ENCODE results near the gene ANO2.

ANO2 gene

DNA sequence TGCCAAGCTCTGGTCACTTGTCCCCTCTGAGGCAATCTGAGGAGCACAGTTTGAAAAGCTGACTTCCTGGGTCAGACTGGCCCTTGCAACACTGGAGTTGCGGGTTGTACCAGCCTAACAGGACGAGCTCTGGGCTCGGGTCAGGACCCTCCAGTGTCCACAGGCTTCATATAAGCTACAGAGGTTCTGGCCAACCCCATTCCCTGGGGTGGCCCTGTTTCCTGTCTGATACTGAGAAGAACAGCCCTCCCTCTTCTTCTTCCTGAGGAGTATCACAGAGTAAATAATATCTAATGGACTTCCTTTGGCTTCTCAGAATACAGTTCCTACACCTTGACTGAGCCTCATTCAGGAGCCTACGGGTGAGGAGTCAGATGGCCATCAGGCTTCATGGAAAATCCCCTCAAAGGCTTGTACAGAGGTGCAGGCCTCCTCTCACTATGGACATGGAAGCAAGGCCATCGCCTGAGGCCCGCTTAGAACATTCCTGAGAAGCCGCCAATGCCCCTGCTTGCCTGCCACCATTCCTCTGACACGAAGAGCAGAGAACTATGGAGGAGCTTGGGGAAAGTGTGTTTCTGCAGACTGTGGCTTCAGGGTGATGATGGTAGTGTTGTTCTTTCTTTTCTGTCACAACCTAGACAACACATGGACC is 28.5 kb upstream of the ANO2 start:
- no peaks in the 10 kb centered on the region for H3K9me3 ChIP-seq (ENCODE audit: insufficient read depth, low read depth, low read length)
- 93% methylated on average over 8 of the region's 8 CpGs for WGBS
- no peak overlapping the region for H3K27ac ChIP-seq (ENCODE audit: low read depth, low read length)
- H3K4me1 ChIP-seq (ENCODE audit: insufficient read depth, low read length) = peaks cover 6% of the 10 kb centered on the region; the same call in 1 of the 2 replicates
- H3K27me3 ChIP-seq (ENCODE audit: insufficient read depth, low read length) = no peaks in the 10 kb centered on the region
- no peaks in the 10 kb centered on the region for H3K36me3 ChIP-seq (ENCODE audit: insufficient read depth, low read length)
- H3K9ac ChIP-seq (ENCODE audit: low read depth, low read length) = no peak overlapping the region
- H3K4me3 ChIP-seq (ENCODE audit: low read length) = no peak overlapping the region

DNA sequence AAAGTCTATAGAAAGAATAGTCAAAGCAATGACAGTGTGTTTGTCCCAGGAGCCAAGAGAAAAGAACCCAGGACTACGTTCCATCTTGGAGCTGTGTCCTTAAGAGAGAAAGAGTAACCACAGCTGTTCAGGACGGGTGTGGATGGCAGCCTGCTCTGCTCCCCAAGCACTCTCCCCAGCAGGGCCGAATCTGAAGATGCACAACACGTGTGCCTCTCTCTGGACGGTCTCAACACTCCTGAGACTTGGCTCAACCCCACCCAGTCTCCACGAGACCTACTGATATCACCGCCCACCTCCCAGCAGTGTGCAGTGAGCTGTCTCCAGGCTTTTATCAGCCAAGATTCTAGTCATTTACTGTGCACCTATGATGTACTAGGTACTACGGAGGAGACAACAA is 27.3 kb upstream of the ANO2 start:
- H3K9ac ChIP-seq (ENCODE audit: low read depth, low read length) = no peak overlapping the region
- H3K27me3 ChIP-seq (ENCODE audit: insufficient read depth, low read length) = no peaks in the 10 kb centered on the region
- WGBS = 89% methylated on average over 8 of the region's 8 CpGs
- no peaks in the 10 kb centered on the region for H3K9me3 ChIP-seq (ENCODE audit: insufficient read depth, low read depth, low read length)
- H3K4me1 ChIP-seq (ENCODE audit: insufficient read depth, low read length) = peaks cover 6% of the 10 kb centered on the region; the same call in 1 of the 2 replicates
- H3K36me3 ChIP-seq (ENCODE audit: insufficient read depth, low read length) = no peaks in the 10 kb centered on the region
- H3K4me3 ChIP-seq (ENCODE audit: low read length) = no peak overlapping the region
- H3K27ac ChIP-seq (ENCODE audit: low read depth, low read length) = no peak overlapping the region

DNA sequence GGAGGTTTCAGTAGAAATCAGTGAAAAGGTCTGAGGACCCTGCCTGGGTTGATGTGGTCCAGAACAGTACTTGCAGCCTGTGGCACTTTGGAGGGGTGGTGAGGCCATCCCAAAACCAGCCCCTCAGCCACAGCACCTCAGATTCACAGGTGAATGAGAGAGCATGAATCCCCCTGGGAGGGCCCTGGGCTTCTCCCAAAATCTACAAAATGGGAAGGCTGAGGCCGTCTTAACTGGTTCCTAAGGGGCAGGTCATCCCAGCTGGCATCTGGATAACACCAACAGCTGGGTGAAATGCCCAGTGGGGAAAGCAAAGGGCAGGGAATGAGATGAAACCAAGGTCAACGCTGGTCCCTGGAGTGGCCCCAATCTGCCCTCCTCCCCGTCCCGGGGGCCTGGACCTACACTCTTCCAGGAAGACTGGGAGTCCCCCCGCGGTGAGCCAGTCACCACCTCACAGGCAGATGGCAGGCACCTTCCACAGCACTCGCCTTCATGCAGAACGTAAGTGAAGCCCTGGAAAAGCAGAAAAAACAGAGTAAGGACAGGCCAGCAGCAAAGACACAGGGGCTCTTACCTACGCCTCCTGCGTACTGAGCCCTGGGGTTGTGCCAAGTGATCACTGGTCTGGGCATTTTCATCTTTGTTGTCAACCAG is 26.3 kb upstream of the ANO2 start:
- H3K9me3 ChIP-seq (ENCODE audit: insufficient read depth, low read depth, low read length) = no peaks in the 10 kb centered on the region
- 92% methylated on average over 10 of the region's 10 CpGs for WGBS
- no peaks in the 10 kb centered on the region for H3K36me3 ChIP-seq (ENCODE audit: insufficient read depth, low read length)
- no peaks in the 10 kb centered on the region for H3K27me3 ChIP-seq (ENCODE audit: insufficient read depth, low read length)
- peaks cover 6% of the 10 kb centered on the region; the same call in 1 of the 2 replicates for H3K4me1 ChIP-seq (ENCODE audit: insufficient read depth, low read length)
- H3K4me3 ChIP-seq (ENCODE audit: low read length) = no peak overlapping the region
- no peak overlapping the region for H3K27ac ChIP-seq (ENCODE audit: low read depth, low read length)
- H3K9ac ChIP-seq (ENCODE audit: low read depth, low read length) = no peak overlapping the region

DNA sequence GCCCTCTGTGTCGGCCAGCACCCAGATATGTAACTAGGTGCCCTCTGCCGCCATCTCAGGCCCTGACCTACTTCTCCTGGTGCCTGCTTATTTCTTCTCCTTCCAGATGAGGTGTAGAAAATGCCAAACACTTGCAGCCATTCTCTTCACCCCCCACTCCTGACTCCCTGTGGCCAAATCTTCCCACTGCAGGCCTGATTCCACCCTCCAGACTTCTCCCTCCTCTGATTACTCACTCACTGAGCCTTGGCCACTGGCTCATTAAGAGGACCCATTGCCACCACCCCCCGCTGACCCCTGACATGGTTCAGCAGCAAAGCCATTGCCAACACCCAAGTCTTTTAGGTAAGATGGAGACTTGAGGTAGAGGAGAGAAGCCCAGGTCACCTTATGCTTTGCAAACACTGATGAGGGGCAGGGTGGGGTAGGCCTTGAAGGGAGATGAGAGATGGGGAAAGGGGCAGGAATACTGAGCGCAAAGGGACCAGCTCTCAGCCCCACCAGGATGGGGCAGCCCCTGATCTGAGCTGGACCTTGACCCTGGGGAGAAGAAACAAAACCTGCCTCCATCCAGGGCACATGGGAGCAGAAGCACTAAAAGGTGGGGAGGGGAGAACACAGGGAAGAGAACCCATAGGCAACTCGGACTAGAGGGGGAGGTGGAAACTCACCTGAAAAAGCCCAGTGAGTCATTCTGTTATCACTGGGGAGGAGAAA is 25.1 kb upstream of the ANO2 start:
- no peak overlapping the region for H3K9ac ChIP-seq (ENCODE audit: low read depth, low read length)
- WGBS = 90% methylated on average over 5 of the region's 5 CpGs
- H3K36me3 ChIP-seq (ENCODE audit: insufficient read depth, low read length) = no peaks in the 10 kb centered on the region
- H3K9me3 ChIP-seq (ENCODE audit: insufficient read depth, low read depth, low read length) = no peaks in the 10 kb centered on the region
- H3K27ac ChIP-seq (ENCODE audit: low read depth, low read length) = no peak overlapping the region
- no peak overlapping the region for H3K4me3 ChIP-seq (ENCODE audit: low read length)
- peaks cover 3% of the 10 kb centered on the region; the same call in 1 of the 2 replicates for H3K27me3 ChIP-seq (ENCODE audit: insufficient read depth, low read length)
- H3K4me1 ChIP-seq (ENCODE audit: insufficient read depth, low read length) = peaks cover 14% of the 10 kb centered on the region

DNA sequence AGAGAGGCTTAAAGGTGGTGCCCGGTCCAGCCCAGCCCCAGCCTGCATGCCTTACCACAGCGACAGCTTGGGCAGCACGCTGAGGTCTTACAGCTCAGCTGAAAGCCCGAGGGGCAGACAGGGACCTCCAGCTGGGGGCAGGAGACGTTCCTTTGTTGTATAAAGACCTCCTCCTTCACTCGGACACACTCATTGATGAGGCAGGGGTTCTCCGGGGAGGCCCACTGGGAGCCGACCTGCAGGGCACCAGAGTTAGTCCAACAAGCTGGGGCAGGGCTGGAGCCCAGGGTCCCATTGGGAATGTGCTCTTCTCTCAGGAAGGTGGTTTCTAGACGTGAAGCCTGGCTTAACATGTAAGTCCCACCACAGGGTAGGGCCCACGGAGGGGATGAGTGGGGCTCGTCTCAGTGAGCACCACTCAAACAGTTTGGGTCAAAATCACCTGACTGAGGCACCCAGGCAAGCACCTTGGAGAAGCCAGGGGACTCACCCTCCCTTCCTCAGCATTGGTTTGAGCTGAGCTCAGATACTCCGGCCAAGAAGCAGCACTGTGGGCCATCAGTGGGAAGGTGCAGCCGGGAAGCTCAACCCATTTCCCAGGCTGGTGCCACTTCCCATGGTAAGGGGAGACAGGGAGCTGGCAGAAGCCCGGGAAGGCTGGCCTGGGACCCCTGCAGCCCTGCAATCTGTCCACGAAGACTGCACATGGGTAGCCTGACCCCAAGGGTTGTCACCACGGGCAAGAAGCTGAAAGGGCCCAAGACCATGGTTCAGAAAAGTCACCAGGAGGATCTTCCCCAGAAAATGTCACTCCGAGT is 24.3 kb upstream of the ANO2 start:
- Histone ChIP-seq H3K36me3 (ENCODE audit: insufficient read depth, low read length) (no peaks in the 10 kb centered on the region), H3K9me3 (ENCODE audit: insufficient read depth, low read depth, low read length) (no peaks in the 10 kb centered on the region), H3K27me3 (ENCODE audit: insufficient read depth, low read length) (peaks cover 3% of the 10 kb centered on the region; the same call in 1 of the 2 replicates), H3K4me3 (ENCODE audit: low read length) (no peak overlapping the region), H3K9ac (ENCODE audit: low read depth, low read length) (no peak overlapping the region), H3K4me1 (ENCODE audit: insufficient read depth, low read length) (peaks cover 21% of the 10 kb centered on the region), H3K27ac (ENCODE audit: low read depth, low read length) (no peak overlapping the region)
- 67% methylated on average over 17 of the region's 17 CpGs for WGBS

DNA sequence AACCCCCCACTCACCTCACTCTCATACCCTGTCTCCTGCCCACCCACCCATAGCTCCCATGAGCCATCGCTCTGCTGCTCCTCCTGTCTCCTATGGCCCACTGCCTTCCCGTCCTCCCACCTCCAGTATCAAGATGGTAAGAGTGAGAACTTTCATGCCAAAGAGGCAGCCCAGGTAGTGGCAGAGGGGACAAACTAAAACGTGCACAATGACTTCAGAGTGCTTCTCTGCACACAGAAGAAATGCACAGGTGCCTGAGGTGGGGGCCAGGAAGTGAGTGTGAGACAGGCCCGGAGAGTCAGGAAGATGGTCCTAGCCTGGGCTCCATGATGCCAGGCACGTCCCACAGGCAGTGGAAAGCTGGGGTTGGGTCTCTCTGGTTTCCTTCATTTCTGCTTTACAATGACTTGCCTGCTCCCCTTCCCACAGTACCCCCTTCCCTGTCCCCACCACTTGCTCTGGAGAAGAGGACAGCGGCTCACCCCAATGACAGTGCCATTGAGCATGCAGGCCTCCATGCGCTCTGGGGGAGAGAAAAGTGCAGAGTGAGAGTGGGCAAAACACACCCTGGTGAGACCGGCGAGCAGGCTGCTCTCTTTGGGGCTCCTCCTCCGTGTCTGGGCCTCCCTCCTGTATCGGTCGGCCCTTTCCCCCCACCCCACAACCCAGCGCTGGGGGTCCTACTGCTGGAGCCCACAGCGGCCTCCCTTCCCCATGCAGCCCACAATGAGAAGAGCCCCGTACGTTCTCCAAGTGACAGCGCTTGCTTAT is 22.8 kb upstream of the ANO2 start:
- Histone ChIP-seq H3K4me3 (ENCODE audit: low read length) (no peak overlapping the region), H3K27me3 (ENCODE audit: insufficient read depth, low read length) (peaks cover 3% of the 10 kb centered on the region; the same call in 1 of the 2 replicates), H3K36me3 (ENCODE audit: insufficient read depth, low read length) (no peaks in the 10 kb centered on the region), H3K4me1 (ENCODE audit: insufficient read depth, low read length) (peaks cover 24% of the 10 kb centered on the region), H3K27ac (ENCODE audit: low read depth, low read length) (no peak overlapping the region), H3K9me3 (ENCODE audit: insufficient read depth, low read depth, low read length) (no peaks in the 10 kb centered on the region), H3K9ac (ENCODE audit: low read depth, low read length) (no peak overlapping the region)
- WGBS = 94% methylated on average over 17 of the region's 17 CpGs

- peaks cover 3% of the 10 kb centered on the region; the same call in 1 of the 2 replicates for H3K27me3 ChIP-seq (ENCODE audit: insufficient read depth, low read length)
- peaks cover 24% of the 10 kb centered on the region for H3K4me1 ChIP-seq (ENCODE audit: insufficient read depth, low read length)
- H3K36me3 ChIP-seq (ENCODE audit: insufficient read depth, low read length) = no peaks in the 10 kb centered on the region
- 91% methylated on average over 11 of the region's 11 CpGs for WGBS
- H3K9me3 ChIP-seq (ENCODE audit: insufficient read depth, low read depth, low read length) = no peaks in the 10 kb centered on the region
- no peak overlapping the region for H3K4me3 ChIP-seq (ENCODE audit: low read length)
- no peak overlapping the region for H3K27ac ChIP-seq (ENCODE audit: low read depth, low read length)
- H3K9ac ChIP-seq (ENCODE audit: low read depth, low read length) = no peak overlapping the region
These were observed 21.5 kb upstream of the ANO2 start for GRCh38 chr12:5966486-5967095.

GRCh38 chr12:5965950-5966383 is 20.9 kb upstream of the ANO2 start:
- Histone ChIP-seq H3K4me1 (ENCODE audit: insufficient read depth, low read length) (peaks cover 24% of the 10 kb centered on the region), H3K27me3 (ENCODE audit: insufficient read depth, low read length) (peaks cover 3% of the 10 kb centered on the region; the same call in 1 of the 2 replicates), H3K36me3 (ENCODE audit: insufficient read depth, low read length) (no peaks in the 10 kb centered on the region), H3K9me3 (ENCODE audit: insufficient read depth, low read depth, low read length) (no peaks in the 10 kb centered on the region), H3K9ac (ENCODE audit: low read depth, low read length) (no peak overlapping the region), H3K4me3 (ENCODE audit: low read length) (no peak overlapping the region), H3K27ac (ENCODE audit: low read depth, low read length) (no peak overlapping the region)
- WGBS = 42% methylated on average over 9 of the region's 9 CpGs

- H3K36me3 ChIP-seq (ENCODE audit: insufficient read depth, low read length) = no peaks in the 10 kb centered on the region
- WGBS = 34% methylated on average over 24 of the region's 24 CpGs
- no peak overlapping the region for H3K9ac ChIP-seq (ENCODE audit: low read depth, low read length)
- no peak overlapping the region for H3K27ac ChIP-seq (ENCODE audit: low read depth, low read length)
- no peaks in the 10 kb centered on the region for H3K9me3 ChIP-seq (ENCODE audit: insufficient read depth, low read depth, low read length)
- no peak overlapping the region for H3K4me3 ChIP-seq (ENCODE audit: low read length)
- peaks cover 3% of the 10 kb centered on the region; the same call in 1 of the 2 replicates for H3K27me3 ChIP-seq (ENCODE audit: insufficient read depth, low read length)
- peaks cover 28% of the 10 kb centered on the region for H3K4me1 ChIP-seq (ENCODE audit: insufficient read depth, low read length)
These were observed 20.1 kb upstream of the ANO2 start for GRCh38 chr12:5964913-5965900.

Measured in HUES64 (cell line).